Ramos (cell line): Measurements from ENCODE around the gene CAMKK2.
"Not testable (repeated sequence)": the region's sequence is repeated elsewhere in the genome, so short reads cannot be mapped to it uniquely, and the experiment has no call there.

Source experiments
- in situ Hi-C: fragments of 300-500 bp; cut with MboI; formaldehyde crosslinking; loops from one replicate; pipeline ENCODE4 v1.14.3; 2022; ENCODE audit warnings: low sequenced_read_pairs; ENCODE audit not compliant: unreplicated experiment

The CAMKK2 gene

DNA sequence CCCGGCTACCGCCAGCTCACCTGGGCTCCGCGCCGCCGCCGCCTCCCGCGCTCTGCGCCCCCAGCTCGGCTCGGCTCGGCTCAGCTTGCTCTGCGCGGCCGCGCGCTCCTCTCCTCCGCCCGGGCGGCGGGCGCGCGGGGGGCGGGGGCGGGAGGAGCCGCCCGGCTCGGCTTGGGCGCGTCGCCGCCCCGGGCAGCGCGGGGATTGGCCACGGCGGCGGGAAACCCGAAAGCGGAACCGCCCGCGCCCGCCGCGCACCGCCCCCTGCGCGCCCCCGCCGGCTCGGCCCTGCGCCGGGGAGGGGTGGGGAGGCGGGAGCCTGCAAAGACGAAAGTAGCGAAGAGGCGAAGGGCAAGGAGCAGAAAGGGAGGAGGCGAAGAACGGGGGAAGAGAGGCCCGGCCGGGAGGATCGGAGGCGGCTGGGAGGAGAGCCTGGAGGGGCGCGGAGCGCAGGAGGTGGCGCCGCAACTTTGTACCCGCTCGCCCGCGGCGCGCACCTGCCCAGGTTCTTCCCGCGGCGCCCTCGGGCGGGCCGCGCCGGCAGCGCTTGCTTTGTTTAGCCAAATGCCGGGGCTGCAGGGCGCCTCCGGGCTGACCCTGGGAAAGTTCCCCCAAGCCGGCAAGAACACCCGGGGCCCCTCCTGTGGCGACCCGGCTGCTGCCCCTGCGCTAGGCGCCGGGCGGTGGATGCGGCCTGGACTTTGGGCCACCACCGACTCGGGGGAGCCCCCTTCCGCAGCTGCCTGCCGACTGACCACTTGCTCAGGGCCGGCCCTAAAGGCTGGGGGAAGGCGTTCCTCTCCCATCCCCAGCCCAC lies at the start of gene CAMKK2:
Gene CAMKK2 (minus strand): TSS at position 92 of the 817 bp plus-strand sequence. CDS start 22,183 bp downstream, outside the sequence.
- in situ Hi-C loops = no loop called here

DNA sequence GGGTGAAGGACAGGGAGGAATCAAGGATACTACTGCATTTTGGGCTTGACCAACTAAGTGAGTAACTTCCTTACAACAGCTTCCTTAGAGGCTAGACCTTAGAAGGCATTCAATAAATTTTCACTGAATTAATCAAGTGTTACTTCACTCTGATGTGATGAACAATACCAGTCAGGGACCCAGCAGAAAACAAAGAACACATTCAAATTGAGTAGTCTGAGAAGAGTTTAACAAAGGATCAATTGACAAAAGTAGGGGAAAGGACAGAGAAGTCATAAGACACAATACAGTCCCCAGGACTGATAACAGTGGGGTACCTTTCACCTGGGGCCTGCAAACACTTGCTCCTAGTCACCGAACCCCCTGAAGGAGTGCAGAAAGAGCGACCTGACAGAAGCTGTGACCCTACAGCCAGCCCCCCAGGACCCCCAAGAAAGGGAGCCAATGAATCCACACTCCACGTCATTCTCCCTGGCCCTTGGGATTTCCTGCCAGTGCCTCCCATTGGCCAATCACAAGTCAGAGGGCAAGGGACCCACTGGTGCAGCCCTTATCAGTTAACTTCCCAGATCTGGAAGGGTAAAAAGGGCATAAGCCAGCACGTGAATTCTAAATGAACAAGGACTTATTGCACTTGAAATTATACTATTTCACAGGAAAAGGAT lies 48.8 kb upstream of the CAMKK2 start:
- in situ Hi-C loops = loop anchor here (10.0 kb wide), 1 partner anchor 100 kb away; no protein-coding TSS in a partner anchor

DNA sequence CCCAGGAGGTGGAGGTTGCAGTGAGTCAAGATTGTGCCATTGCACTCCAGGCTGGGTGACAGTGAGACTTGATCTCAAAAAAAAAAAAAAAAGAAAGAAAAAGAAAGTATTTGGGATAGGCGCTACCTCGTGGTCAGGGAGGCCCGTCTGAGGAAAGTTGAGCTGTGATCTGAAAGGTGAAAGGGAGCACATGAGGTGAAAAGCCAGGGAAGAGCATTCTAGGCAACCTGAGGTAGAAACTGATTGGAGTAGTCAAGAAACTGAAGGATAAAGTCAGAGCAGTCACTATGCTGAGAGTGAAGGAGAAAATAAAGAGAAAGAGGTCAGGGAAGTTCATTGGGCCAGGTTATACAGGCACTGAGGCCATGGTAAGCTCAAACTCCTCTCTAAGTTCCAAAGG lies 48.0 kb upstream of the CAMKK2 start:
- in situ Hi-C loops = loop anchor here (10.0 kb wide), 1 partner anchor 100 kb away; no protein-coding TSS in a partner anchor

DNA sequence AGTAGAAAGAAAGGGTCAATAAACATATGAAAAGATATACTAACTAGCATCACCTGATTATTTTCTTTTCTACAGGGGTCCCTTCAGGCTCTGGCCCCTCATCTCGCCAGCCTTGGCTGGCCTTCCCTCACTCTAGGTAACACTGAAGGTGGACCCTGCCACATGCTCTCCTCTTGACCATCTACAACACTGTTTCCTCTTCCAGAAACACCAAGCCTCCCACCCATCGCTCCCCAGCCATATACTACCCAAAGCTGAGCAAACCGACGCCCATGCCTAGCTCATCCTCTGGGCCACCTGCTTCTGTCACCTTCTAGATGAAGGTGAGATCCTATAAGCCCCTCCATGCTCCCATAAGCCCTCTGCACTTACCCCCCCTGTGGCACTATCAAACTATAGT lies 40.9 kb upstream of the CAMKK2 start:
- in situ Hi-C loops = no loop called here

DNA sequence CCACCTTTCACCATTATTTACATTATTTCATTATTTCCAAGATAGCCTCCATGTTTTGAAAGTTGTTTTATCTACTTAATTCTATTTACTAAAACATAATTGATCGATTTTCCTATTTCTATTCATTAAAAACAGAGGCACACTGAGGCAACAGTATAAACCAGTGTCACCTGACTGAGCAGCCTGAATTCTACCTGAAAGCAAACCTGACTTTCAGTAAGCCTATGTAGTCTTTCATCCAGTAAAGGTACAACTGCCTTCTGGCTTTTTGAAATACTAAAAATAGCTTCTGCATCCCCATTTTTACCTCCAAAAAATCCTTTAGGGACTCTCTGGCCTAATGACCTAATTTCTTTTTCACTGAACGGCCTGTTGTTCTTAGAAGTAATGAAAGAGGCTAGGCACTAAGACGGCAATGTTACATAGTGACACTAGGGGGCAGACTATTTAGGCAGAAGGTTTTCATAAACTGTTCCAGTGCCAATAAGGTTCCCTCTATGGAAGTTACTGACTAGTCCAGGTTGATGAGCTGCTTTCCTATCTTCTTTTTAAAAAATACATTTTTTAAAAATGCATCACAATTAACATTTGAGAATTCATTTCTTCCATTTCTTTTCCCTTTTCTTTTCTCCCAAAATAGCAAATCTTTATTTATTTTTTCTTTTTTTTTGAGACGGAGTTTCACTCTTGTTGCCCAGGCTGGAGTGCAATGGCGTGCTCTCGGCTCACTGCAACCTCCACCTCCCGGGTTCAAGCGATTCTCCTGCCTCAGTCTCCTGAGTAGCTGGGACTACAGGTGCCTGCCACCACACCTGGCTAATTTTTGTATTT lies 38.2 kb upstream of the CAMKK2 start:
- in situ Hi-C loops = no loop called here

DNA sequence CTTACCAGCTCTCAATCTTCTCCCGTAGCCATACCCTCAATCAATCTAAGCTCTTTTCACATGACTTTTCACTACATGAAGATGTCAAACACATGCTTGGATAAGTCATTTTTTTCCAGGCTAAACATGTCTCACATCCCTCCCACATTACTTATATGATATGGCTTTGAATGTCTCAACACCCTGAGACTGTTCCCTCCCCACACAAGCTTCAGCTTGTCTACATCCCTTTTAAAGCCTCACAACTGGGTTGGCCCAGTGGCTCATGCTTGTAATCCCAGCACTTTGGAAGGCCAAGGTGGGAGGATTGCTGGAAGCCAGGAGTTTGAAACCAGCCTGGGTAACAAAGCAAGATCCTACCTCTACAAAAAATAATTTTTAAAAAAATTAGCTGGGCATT lies 37.2 kb upstream of the CAMKK2 start:
- in situ Hi-C loops = no loop called here

DNA sequence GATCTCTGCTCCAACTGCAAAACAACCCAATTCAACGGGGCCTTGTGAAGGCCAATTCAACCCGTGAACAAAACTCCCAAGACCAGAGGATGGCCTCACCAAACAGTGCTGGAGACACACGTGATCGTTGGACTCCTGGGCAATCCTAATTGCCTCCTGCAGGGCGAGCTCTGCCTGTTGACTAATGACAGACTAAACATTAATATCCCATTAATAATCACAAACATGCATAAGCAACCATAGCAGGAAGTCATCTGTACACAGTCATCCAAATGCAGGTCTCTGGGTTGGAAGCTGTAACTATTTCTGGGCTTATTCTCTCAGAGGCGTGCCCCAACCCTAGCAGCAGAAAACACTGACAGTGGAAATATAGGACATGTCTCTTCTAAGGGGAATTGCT lies 34.7 kb upstream of the CAMKK2 start:
- in situ Hi-C loops = no loop called here

DNA sequence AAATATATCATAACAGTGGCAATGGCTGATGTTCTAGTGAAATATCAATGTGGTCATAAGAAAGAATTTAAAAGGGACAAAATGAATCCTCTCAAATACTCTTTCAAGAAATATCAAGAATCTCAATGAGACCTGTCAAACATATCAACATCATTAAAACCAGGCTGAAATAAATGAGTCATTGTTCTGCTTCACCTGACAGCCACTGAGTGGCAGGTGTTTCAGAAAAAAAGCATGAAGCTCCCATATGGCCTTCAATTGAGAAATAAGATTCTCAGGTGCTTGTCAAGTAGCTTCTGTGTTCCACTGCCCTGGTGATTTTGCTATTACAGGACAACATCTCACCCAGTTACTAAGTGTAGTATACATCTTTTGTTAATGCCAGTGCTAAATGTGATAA lies 34.2 kb upstream of the CAMKK2 start:
- in situ Hi-C loops = no loop called here

DNA sequence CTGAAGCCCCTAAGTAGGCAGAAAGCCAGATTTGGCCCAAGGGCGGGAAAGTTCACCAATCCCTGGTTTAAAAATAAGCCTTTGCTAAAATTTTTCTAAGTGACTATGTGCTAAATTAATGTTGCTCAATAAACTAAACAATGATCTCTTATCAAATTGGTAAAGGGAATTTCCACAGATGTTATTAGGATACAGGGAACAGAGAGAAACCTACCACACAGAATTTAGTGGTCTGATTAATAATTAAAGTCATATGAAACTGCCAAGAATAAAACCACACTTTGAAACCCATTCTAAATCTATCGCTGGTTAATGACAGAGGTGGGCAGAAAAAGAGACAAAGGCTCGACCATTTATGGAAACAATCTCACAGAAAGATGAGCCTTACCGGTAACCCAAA lies 33.7 kb upstream of the CAMKK2 start:
- in situ Hi-C loops = no loop called here

DNA sequence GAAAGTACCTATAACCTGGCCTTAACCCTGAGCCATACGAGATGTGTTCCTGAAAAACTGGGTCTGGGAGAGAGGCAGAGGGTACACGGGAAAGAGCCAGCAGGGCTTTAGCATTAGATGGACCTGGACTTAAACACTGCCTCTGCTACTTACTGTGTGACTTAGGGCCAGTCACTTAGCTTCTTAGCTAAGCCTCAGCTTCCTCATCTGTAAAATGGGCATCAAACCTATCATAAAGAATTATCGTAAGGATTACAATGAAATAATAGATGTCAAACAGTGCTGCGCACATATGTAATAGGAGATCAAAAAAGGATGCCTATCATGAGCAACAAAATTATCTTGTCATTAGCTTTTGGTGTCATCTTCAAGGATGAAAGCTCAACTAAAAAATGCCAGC lies 32.1 kb upstream of the CAMKK2 start:
- in situ Hi-C loops = no loop called here

DNA sequence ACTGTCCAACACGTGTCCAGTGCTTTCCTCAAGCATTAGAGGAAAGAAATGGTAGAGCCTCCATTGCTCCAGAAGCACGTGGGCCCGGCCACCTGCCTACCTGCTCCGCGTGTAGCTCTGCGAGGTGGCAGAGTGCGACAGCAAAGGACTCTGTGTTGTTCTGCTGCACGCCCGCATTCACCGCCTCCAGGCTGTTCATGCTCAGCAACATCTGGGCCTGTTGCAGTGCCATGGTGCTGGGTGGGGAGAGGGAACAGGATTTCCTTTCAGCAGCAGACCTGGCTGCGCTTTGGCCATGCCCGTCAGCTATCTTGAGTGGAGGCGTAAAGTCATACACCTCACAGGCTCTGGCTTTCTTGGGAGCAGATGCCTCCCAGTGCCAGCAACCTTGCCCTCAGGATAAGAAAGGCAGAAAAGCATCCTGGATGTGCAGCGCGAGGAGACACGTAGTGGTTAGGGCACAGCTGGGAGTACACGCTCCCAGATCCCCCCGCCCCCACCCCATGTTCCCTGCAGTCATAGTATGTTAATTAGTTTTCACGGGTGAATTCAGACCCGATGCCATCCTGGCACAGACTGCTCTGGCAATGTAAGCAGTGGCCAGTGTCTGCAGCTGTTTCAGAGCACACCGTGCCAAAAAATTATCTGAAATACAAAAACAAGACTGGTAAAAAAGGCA lies 30.6 kb upstream of the CAMKK2 start:
- in situ Hi-C loops = no loop called here

DNA sequence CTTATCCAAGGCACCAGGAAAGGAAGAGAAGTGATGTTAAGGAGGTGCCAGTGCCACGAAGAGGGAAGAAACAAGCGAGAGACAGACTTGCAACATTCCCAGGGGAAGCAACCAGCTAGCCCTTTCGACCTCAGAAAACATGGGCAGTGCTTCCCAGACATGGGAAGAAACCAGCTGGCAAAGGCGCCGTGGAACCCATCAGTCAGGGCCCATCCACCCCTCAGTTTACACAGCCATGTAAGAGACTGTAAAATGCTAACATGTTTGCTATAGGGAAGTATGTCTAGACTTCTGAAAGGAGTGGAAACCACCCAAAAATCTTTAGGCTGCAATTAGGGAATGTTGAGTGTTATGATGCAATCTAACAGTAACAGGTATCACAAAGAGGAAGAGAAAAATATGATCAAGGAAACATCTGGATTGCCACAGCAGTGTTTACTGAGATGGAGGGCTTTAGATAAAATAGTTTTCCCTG lies 29.4 kb upstream of the CAMKK2 start:
- in situ Hi-C loops = no loop called here

DNA sequence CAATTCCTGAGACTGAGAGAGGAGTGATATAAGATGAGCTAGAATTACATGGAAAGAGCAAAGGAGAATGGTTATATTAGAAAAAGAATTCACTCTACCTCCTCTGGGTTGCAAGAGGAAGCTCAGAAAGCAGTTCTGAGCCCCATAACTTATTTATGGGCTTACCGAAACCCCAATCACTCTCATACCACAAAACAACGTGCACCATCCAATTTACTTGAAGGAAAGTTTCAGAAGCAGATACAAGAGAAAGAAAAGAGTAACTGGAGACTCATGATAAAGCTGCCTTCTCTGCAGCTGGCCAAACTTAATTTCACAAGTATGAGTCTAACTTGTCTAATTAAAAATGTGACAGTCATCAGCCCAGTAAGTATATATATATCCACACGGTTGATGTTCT lies 27.4 kb upstream of the CAMKK2 start:
- in situ Hi-C loops = no loop called here

DNA sequence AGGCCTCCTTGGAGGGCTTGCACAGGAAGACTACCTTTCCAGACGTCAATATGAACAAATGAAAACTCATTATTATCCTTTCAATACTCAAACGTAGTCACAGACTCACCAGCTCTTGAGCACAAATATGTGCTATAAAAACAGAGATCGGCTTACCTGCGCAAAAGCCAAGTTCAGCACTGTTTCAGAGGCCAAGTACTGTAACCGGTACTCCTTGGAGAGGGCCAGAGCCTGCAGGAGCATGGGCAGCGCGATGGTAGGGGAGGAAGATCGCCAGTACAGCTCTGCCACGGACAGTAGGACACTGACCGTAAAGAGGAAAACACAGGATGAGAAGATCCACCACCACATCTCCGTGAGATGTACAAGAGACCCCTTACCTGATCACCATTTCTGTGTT lies 21.6 kb upstream of the CAMKK2 start:
- in situ Hi-C loops = no loop called here

DNA sequence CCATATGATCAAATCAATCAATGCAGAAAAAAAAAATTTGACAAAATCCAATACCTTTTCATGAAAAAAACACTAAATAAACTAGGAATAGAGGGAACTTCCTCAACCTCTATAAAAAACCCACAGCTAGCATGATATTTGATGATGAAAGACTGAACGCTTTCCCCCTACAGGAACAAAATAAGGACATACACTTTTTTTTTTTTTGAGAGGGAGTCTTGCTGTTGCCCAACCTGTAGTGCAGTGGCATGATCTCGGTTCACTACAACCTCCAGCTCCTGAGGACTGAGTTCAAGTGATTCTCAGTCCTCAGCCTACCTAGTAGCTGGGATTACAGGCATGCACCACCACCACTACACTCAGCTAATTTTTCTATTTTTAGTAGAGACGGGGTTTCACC lies 17.9 kb upstream of the CAMKK2 start:
- in situ Hi-C loops = no loop called here

DNA sequence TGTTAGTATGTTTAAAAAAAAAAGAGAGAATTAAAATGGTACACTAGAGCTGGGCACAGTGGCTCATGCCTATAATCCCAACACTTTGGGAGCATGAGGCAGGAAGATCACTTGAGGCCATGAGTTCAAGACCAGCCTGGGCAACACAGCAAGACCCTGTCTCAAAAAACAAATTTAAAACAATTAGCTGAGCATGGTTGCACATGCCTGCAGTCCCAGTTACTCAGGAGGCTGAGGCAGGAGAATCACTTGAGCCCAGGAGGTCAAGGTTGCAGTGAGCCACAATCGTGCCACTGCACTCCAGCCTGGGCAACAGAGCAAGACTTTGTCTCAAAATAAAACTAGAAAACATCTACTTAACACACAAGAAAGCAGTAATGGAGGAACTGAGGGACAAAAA lies 13.7 kb upstream of the CAMKK2 start:
- in situ Hi-C loops = not testable (repeated sequence)

DNA sequence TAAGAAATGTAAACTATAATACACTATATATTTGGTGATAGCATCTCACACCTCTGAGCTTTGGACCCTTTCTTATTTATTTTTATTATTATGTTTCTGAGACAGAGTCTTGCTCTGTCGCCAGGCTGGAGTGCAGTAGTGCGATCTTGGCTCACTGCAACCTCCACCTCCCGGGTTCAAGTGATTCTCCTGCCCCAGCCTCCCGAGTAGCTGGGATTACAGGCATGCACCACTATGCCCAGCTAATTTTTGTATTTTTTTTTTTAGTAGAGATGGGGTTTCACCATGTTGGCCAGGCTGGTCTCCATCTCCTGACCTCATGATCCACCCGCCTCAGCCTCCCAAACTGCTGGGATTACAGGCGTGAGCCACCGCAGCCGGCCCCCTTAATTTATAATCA lies 10.9 kb upstream of the CAMKK2 start:
- in situ Hi-C loops = not testable (repeated sequence)

DNA sequence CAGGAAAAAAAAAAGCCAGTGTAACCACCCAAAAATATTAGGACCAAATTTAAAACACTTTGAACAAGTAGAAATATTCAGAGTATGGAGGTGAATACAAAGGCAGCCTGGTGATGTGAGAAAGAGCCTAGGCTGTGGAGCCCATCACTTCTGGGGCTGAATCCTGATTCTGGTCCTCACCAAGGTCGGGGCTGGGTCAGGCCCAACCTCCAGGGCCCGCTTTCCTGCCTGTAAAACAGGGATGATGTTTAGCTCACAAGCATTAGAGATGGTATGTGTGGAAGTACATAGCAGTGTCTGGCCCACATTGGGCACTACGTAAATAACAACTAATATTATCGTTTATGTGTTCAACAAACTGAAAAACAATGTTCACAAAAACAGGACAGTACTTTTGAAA lies 7.8 kb upstream of the CAMKK2 start:
- in situ Hi-C loops = no loop called here

DNA sequence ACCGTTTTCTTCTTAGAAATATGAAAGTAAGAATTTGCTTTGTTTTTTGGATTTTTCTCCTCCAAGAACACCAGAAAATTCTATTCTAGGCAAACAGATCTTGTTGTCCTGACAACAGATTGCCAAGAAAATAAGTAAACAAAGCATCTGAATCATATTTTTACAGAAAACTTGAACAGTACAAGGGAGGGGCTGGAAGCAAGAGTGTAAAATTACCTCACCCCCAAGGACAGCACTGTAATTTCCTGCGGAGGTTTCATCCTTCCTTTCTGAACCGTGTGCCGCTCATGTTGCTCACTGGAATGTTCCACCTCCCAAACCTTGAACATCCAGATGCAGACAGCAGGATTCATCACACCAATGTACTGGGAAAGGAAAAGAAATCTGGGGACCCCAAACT lies 5.4 kb upstream of the CAMKK2 start:
- in situ Hi-C loops = no loop called here
